ENCODE results near the gene CDHR2.
"Not testable (repeated sequence)": the region's sequence is repeated elsewhere in the genome, so short reads cannot be mapped to it uniquely, and the experiment has no call there.

CDHR2 gene

DNA sequence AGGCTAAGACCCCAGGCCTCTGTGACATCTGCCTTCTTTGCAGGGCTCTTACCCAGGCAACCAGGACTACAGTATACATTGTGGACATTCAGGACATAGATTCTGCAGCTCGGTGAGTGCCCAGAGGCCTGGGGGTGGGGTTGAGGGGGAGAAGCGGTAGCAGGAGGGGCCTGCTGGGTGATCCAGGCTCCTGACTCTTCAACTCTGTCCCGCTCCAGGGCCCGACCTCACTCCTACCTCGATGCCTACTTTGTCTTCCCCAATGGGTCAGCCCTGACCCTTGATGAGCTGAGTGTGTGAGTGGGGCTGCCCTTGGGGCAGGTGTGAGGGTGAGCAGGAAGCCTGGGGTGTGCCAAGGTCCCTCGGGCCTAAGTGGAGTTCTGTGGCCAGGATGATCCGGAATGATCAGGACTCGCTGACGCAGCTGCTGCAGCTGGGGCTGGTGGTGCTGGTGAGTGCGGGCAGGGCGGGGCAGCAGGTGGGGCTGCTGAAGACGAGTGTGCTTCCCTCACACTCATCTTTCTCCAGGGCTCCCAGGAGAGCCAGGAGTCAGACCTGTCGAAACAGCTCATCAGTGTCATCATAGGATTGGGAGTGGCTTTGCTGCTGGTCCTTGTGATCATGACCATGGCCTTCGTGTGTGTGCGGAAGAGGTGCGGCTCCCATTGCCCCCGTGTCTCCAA, 41.0 kb downstream of the CDHR2 start:
- TF ChIP-seq, protein P1, sequence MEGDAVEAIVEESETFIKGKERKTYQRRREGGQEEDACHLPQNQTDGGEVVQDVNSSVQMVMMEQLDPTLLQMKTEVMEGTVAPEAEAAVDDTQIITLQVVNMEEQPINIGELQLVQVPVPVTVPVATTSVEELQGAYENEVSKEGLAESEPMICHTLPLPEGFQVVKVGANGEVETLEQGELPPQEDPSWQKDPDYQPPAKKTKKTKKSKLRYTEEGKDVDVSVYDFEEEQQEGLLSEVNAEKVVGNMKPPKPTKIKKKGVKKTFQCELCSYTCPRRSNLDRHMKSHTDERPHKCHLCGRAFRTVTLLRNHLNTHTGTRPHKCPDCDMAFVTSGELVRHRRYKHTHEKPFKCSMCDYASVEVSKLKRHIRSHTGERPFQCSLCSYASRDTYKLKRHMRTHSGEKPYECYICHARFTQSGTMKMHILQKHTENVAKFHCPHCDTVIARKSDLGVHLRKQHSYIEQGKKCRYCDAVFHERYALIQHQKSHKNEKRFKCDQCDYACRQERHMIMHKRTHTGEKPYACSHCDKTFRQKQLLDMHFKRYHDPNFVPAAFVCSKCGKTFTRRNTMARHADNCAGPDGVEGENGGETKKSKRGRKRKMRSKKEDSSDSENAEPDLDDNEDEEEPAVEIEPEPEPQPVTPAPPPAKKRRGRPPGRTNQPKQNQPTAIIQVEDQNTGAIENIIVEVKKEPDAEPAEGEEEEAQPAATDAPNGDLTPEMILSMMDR (IDR thresholded peaks at IDR 0.05; ENCODE audit: low read depth, low read length): no peak
- H3K4me3 ChIP-seq (ENCODE audit: low read depth, low read length): no peak overlapping the region

DNA sequence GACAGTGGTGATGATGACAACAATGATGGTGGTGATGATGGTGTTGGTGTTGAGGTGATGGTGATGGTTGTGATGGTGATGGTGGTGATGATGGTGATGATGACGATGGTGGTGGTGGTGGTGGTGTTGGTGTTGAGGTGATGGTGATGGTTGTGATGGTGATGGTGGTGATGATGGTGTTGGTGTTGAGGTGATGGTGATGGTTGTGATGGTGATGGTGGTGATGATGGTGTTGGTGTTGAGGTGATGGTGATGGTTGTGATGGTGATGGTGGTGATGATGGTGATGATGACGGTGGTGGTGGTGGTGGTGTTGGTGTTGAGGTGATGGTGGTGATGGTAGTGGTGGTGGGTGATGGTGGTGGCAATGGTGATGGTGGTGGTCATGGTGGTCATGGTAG, 42.5 kb downstream of the CDHR2 start:
- H3K4me3 ChIP-seq (ENCODE audit: low read depth, low read length): not testable (repeated sequence)

DNA sequence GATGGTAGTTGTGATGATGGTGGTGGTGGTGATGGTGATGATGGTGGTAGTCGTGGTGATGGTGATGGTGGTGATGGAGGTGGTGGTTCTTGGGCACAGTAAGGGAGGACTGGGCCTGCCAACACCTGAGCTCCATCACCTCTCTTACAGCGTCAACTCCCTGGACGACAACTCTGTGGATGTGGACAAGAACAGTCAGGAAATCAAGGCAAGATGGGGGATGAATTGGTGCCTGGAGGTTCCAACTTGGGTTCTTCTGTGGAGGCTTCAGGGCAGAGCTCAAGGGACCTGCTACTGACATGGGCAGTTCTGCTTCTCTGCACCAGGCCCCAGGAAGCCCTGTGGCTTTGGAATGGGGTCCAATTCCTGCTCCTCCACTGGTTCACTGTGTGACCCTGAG, 43.4 kb downstream of the CDHR2 start:
- no peak overlapping the region for H3K4me3 ChIP-seq (ENCODE audit: low read depth, low read length)
- TF ChIP-seq, protein P1 (IDR thresholded peaks at IDR 0.05; ENCODE audit: low read depth, low read length): no peak

DNA sequence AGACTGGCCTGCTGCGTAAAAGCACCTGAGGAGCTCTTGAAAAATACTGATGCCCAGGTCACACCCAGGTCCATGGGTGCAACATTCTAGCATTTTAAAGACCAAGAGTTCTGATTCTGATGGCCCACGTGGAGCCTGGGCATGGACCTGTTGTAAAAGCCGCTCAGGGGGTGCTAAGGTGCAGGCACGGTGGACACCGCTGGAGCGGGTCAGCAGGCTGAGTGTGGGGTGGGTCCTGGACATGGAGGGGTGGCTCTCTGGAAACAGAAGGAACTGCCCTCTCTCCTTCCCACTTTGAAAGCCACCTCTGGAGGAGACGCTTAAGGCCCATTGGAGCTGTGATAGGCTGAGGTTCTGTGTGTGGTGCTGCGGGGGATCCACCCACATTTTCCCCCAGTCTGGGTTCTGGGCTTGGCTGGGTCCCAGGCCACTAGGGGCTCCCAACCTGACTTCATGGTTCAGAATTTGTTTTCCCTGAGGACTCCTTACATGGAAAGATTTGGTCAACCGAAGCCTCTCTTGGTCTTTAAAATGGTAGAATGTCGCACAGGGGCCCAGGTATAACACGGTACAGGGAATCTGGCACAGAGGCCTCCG, 44.2 kb downstream of the CDHR2 start:
- no peak overlapping the region for H3K4me3 ChIP-seq (ENCODE audit: low read depth, low read length)
- TF ChIP-seq, protein P1 (IDR thresholded peaks at IDR 0.05; ENCODE audit: low read depth, low read length): no peak

DNA sequence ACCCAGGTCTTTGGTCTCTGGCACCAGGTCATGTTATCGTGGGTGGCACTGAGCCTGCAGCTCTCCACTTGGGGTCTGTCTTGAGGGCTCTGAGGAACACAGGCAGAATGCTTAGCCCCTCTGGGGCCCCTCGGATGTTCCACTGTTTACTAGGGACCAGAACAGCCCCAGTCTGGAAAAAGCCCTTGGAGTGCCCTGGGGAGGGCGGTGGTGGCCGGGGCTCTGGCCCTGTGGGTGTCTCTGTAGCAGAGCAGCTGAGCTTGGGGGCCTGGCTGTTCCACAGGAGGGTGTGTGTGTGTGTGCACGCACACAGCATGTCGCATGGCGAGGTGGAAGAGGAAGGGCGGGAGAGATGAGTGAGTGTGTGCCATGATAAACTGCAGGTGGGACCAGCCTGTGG, 45.4 kb downstream of the CDHR2 start:
- TF ChIP-seq, protein P1 (IDR thresholded peaks at IDR 0.05; ENCODE audit: low read depth, low read length): no peak
- no peak overlapping the region for H3K4me3 ChIP-seq (ENCODE audit: low read depth, low read length)

DNA sequence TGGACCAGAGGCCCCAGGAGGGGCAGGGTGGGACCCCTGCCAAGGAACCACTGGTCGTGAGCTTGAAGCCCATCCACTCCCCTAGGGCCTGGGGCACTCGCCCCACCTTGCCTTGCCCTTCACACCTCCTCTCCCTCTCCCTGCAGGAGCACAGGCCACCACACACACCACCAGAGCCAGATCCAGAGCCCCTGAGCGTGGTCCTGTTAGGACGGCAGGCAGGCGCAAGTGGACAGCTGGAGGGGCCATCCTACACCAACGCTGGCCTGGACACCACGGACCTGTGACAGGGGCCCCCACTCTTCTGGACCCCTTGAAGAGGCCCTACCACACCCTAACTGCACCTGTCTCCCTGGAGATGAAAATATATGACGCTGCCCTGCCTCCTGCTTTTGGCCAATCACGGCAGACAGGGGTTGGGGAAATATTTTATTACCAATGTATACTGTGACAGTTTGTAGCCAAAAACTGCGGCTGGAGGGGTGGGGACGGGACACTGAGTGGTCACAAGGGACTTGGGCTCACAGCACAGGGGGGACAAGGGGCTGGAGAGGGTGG, 46.3 kb downstream of the CDHR2 start:
- TF ChIP-seq, protein P1 (IDR thresholded peaks at IDR 0.05; ENCODE audit: low read depth, low read length): no peak

DNA sequence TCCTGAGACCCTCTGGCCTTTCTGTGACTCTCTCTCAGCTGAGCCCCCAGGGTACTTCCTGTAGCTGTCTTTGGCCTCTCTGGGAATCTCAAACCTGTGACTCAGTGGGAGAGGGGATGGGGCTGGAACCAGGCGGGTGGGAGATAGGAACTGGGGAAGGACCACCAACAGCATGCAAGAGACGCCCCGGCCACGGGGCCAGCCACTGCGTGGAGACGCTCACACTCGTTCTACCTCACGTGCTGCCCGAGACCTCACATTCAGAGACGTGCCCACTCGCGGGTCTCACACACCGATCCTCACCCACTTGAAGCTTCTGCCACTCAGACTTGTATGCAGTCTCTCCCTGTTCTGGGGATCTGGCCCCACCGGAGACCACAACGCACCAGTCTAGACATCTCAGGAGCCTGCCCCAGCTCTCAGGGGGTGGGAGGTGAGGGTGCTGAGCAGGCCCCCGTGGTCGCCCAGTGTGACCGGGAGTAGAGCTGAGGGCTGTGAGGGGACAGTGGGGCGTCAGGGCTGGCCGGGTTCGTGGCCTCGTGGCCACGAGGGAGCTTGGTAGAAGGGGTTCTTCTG, 47.0 kb downstream of the CDHR2 start:
- TF ChIP-seq, protein P1 (IDR thresholded peaks at IDR 0.05; ENCODE audit: low read depth, low read length): no peak

More for the DNA sequence above, 46.3 kb downstream of the CDHR2 start:
- no peak overlapping the region for H3K4me3 ChIP-seq (ENCODE audit: low read depth, low read length)

More for the DNA sequence above, 47.0 kb downstream of the CDHR2 start:
- no peak overlapping the region for H3K4me3 ChIP-seq (ENCODE audit: low read depth, low read length)
